ENCODE results near the gene IPPK.
"Not testable (repeated sequence)": the region's sequence is repeated elsewhere in the genome, so short reads cannot be mapped to it uniquely, and the experiment has no call there.

Gene IPPK

DNA sequence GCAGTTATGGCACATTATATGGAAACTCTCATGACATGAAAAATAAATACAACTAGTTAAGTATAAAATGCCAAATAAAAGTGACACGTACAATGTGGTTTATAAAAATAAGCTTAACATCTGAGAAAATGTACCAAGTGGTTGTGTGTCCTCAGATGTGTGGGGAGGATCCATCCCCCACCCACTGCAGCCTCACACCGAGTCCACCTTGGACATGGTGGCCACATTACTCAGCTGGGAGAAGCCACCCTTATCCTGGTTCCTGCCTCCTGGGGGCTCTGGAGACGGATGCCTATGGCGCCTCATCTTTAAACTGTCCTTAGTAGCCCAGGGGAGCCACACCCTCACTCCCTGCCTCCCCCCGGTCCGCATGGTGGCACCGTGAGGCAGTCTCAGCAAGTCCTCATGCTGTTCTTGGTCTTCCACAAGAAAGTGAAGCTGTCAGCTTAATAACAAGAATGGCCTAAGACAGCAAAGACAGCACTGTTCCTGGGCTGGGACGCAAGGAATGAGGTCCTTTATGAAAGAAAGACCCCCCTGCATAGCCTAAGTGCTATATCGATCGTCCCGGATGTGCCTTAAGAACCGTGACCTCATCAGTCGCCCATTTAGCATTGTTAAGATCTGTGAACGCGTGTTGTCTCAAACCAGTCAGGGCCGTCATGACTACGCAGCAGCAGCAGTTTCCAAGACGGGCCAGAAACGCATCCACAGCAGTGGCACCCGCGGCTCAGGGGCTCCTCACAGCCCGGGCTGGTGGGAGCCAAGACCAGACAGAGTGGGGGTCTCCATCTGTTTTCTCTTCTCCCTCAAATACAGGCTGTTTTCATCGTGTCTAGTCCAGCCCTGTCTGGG lies 56.4 kb downstream of the IPPK start:
- no peak for DNase-seq (ENCODE audit: low spot score)

- DNase-seq (ENCODE audit: low spot score): no peak
Measured at GRCh38 chr9:92612816-92613215, 57.1 kb downstream of the IPPK start.

DNA sequence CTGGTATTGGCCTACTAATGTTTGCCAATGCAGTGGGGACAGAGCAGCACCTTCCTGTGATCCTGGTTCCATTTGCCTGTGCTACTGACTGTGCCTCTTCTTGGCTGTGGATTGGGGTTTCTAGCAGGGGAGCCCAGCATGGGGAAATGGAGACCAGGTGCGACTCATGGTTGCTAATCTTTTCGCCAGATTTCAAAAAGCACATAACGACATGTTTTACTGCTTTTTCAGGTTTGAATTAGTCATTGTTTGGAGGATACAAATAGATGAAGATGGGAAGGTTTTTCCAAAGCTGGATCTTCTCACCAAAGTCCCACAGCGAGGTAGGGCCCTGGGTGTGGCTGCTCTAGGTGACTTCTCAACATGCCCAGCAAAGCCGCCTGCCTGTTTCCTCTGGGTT lies 57.6 kb downstream of the IPPK start:
- no peak for DNase-seq (ENCODE audit: low spot score)

- DNase-seq (ENCODE audit: low spot score): no peak
Measured at GRCh38 chr9:92611621-92612285, 58.2 kb downstream of the IPPK start.

GRCh38 chr9:92610470-92611420 lies 59.2 kb downstream of the IPPK start:
- DNase-seq (ENCODE audit: low spot score): no peak

- DNase-seq (ENCODE audit: low spot score): peak; percentile 30
Measured at GRCh38 chr9:92608909-92609445, 61.0 kb downstream of the IPPK start.

GRCh38 chr9:92608241-92608908 lies 61.6 kb downstream of the IPPK start:
- DNase-seq (ENCODE audit: low spot score): no peak

GRCh38 chr9:92607773-92608172 lies 62.2 kb downstream of the IPPK start:
- DNase-seq (ENCODE audit: low spot score): no peak

DNA sequence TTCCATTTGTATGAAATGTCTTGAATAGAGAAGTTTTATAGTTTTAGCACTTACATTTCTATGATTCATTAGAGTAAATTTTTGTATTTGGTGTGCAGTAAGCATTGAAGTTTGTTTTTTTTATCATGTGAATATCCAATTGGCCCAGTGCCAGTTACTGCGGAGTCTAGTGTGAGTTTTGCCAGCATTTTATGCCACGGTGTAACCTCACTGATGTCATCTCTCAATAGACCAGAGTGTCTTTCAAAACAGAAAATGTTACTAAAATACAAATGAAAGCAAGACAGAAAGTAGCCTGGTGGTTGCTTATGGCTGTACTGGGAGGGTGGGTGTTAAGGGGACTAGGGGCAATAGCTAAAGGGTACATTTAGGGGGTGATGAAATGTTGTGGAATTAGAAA lies 62.8 kb downstream of the IPPK start:
- DNase-seq (ENCODE audit: low spot score): no peak

- DNase-seq (ENCODE audit: low spot score): no peak
Measured at GRCh38 chr9:92605224-92605623, 64.7 kb downstream of the IPPK start.

DNA sequence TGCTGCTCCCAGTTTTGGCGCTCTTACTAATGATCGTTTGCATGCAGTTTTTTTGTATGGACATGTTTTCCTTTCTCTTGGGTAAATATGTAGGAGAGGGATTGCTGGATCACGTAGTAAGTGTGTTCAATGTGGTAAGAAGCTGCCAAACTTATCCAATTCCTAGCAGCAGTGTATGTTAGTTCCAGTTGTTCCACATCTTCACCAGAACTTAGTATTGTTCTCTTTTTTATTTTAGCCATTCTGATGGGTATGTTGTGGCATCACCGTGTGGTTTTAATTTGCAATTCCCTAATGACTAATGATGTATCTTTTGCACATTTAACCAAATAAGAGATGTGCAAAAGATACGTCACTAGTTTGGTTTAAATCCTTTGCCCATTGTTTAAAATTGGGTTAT lies 65.9 kb downstream of the IPPK start:
- DNase-seq (ENCODE audit: low spot score): no peak

DNA sequence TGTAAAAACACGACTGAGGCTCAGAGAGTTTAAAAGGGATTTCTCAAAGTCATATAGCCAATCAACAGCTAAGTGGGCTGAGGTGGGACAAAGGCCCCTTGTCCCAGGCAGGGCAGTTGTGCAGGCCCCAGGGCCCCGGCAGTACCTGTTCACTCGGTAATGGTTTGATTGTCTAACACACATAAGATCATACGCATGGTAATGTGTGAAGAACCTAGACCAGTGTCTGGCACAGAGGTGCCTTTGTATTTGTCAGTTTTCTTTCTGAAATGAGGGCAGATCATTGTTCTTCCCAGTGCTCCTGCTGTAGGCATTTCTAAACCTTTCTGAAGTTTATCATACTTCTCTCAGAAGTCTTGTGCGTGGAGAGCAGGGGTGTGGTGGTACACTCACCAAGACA lies 66.8 kb downstream of the IPPK start:
- no peak for DNase-seq (ENCODE audit: low spot score)

DNA sequence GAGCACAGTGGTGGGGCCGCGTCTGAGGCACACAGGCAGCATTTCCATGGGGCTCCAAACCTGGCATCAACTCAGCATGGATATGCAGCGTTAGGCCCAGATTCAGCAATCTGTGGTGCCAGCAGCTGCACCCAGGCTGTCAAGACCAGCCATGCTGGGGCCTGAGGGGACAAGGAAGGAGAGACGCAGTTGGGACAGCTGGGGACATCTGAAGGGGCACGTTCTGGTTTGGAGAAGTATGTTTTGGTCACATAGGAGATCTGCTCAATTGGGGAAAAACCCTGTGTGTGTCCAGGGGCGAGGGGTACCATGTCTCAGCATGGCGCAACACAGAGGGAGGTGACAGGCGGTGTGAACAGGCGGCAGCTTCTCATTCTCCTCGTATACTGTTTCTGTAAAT lies 67.5 kb downstream of the IPPK start:
- DNase-seq (ENCODE audit: low spot score): no peak

DNA sequence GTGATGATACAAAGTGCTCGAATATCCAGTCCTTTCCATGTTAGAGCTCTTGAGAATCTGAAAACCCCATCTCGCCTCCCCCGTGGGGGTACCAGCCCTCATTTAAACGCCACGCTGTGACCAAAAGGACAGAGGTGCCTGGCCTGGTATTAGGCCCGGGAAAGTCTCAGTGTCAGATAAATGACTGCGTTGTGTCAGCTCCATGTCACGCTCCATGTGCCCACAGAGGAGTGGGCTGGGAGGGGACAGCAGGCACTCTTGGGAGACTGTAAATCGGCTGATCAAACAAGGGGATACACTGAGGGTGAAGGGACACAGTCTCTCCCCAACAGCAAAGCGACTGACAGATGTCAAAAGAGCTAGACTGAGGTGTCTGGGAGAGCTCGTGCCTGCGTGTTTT lies 68.5 kb downstream of the IPPK start:
- no peak for DNase-seq (ENCODE audit: low spot score)

DNA sequence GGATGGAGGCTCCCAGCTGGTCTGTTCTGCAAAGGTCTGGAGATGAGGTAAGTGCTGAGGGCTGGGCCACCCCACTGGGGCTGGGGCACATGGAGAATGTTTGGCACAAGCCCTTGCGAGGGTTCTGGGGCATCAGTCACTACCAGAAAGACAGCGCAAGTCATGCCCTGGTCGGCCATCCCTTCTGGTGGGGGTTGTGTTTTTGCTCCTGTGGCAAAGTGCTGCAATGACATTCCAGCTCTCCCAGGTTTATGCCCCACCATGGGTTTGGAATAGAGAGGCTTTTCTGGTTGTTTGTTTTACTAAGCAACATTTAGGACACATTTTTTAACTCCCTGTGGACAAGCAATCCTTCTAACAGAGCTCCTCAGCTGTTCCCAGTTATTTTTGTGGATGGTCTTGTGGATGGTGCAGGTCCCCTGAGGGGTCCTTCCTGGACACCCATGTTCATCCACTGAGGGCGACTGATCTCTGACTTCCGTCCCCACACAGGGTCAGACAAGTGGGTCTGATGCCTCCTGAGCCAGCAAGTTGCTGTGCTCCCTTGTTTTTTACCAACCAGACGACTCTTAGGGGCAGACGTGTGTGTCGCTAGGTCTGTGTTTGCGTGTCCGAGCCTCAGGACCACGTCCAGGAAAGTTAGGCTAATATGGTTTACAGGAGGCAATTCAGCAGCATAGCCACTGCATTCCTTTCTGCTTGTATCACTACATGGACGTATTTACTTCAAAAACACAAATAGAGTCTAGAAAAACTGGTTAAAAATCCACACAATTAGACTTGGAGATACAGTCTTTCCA lies 69.3 kb downstream of the IPPK start:
- peak; percentile 33 for DNase-seq (ENCODE audit: low spot score)

DNA sequence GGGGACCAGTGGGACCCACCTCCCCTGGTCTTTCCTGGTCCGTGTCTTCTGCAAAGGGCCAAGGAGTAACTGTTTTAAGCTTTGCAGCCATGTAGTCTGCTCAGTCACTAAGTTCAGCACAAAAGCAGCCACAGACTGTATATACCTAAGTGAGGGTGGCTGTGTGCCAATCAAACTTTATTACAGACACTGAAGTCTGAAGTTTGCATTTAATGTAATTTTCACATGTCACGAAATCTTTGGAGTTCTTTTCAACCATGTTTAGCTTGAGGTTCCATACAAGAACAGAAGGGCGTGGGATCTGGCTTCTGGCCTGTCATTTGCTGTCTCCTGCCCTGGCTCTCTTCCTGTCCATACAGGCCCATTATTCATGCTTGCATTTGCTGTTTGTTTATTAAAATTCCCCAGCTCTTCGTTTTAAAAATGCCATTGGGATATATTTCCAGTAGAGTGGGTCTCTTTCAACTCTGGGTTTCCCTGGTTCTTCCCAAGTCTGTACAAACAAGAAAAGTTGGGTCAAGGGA lies 69.9 kb downstream of the IPPK start:
- DNase-seq (ENCODE audit: low spot score): no peak

GRCh38 chr9:92598382-92598781 lies 71.5 kb downstream of the IPPK start:
- DNase-seq (ENCODE audit: low spot score): no peak

DNA sequence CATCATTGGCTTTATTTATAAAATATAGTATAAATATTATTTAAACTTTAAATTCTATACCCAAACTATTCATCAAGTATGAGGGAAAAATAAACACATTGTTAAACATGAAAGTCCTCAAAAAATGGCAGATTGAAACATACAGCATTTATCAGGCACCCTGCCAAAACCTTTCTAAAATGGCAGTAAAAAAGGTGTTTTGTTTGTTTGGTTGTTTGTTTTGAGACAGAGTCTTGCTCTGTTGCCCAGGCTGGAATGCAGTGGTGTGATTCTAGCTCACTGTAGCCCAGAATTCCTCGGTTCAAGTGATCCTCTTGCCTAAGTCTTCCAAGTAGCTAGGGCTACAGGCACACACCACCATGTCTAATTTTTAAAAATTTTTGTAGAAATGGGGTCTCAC lies 74.0 kb downstream of the IPPK start:
- DNase-seq (ENCODE audit: low spot score): no peak

- not testable (repeated sequence) for DNase-seq (ENCODE audit: low spot score)
Measured at GRCh38 chr9:92595075-92595474, 74.9 kb downstream of the IPPK start.

Data from kidney tubule cell (primary cell).